Skeletal muscle tissue (tissue), 4 donors: ENCODE data around the gene TPM4. TPM values are rescaled to one million over a fixed set of nuclear protein-coding genes. Genes with fewer than 3 reads are reported as not detected.

Experiments used
- H3K27ac ChIP-seq: one replicate; pipeline ENCODE4 v1.7.0; 2013; ENCODE audit warnings: mild to moderate bottlenecking, low read depth, low read length, inconsistent platforms
- H3K27me3 ChIP-seq, 3 donors: one replicate each; pipeline ENCODE4 v1.7.0; 2013; ENCODE audit warnings: low read length in 3 of 3; ENCODE audit not compliant: control insufficient read depth in 3 of 3, insufficient read depth in 3 of 3
- H3K36me3 ChIP-seq, 3 donors: one replicate each; pipeline ENCODE4 v1.7.0; 2013; ENCODE audit warnings: low read length in 3 of 3; ENCODE audit not compliant: control insufficient read depth in 3 of 3, insufficient read depth in 3 of 3
- H3K4me1 ChIP-seq, 3 donors: one replicate each; pipeline ENCODE4 v1.7.0; 2013; ENCODE audit warnings: low read length in 3 of 3, mild to moderate bottlenecking in 3 of 3; ENCODE audit not compliant: control insufficient read depth in 3 of 3, insufficient read depth in 3 of 3
- H3K4me3 ChIP-seq, 3 donors: one replicate each; pipeline ENCODE4 v1.7.0; 2013; ENCODE audit warnings: low read length in 3 of 3
- H3K9ac ChIP-seq, 3 donors: one replicate each; pipeline ENCODE4 v1.7.0; 2013; ENCODE audit warnings: low read length in 3 of 3, mild to moderate bottlenecking in 3 of 3, moderate library complexity in 2 of 3, low read depth in 1 of 3
- H3K9me3 ChIP-seq, 3 donors: one replicate each; pipeline ENCODE4 v1.7.0; 2013; ENCODE audit warnings: low read length in 3 of 3; ENCODE audit not compliant: control insufficient read depth in 3 of 3
- total RNA-seq: library from RNA; depleted of rRNA; stranded (reverse); fragments of >200 nt; gene quantifications from one replicate; pipeline ENCODE4 v1.2.3, GENCODE V29; 2014
- donor health status: Osteomylitis.

TPM4 gene
- total RNA-seq, 1 donor from 2014 or later: 122 TPM

DNA sequence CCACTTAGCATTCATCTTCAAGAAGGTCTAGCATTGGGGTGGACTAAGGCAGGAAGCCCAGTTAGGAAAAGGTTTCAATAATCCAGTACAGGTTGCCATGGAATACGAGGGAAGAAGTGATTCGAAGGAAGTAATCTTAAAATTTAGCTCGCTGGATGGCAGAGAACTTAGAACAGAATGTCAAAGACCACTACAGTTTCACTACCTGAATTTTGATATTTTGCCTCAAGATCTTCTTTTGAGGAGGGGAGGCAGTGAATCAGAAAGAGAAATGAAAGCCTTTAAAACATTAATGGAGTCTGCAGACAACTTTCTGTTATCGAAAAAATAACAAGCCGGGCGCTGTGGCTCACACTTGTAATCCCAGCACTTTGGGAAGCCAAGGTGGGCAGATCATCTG is 28.4 kb downstream of the TPM4 start:
- Histone ChIP-seq H3K9me3 (no peaks in the 10 kb centered on the region), H3K4me3 (no peak overlapping the region), H3K36me3 (peaks cover 2 to 17% (median 13%) of the 10 kb centered on the region in 3 donors), H3K27me3 (no peaks in the 10 kb centered on the region), H3K9ac (no peak overlapping the region), H3K27ac (no peak overlapping the region), H3K4me1 (no peaks in the 10 kb centered on the region)

DNA sequence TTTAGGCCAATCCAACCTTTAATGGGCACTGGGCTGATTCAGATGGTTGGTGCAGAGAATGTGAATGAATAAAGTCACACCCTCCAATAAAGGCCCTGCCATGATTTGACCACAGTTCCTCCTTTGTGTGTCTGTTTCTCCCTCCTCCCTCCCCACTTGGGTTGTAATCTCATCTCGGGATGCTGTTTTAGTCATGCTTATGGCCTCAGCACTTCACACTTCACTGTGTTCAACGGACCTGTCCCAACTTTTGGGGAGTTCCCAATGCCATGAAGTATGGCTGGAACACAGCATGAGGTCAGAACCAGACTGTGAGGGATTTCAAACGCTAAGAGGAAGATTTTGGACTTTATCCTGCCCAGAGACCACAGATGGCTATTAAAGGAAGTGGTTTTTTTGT is 29.8 kb downstream of the TPM4 start:
- Histone ChIP-seq H3K27me3 (no peaks in the 10 kb centered on the region), H3K9ac (no peak overlapping the region), H3K36me3 (peaks cover 0 to 11% (median 9%) of the 10 kb centered on the region in 3 donors)

DNA sequence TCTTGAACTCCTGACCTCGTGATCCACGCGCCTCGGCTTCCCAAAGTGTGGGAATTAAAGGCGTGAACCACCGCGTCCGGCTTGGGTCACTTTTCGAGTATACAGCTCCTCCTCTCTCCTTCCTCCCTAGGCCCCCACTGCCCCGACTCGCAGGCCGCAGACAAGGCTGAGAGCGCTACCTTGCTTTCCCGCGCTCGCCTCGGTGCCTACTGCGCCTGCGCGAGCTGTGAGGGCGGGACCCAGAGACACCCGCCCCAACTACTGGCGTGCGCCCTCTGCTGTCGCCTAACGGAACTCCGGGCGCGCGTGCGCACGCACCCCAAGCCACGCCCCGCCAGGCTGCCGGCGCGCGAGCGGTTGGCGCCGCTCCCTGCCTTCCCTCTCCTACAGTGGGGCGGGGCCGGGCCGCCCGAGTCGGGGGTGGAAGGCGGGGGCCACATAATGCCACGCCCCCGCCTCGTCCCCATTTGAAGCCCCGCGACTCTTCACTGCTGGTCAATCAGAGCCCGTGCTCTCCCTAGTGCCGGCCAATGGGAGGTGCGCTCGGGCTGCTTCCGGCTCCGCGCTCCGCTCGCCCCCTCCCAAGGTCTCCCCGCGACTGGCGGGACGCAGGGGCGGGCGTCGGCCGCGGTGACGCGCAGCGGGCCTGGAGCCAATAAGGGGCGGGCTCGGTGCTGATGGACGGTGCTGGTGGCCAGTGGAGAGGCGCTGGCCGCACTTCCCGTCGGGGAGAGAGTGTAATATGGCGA is 35.0 kb downstream of the TPM4 start, which contains the start of gene RAB8A:
RAB8A (plus strand) TSS at position 730 of the 749 bp plus-strand sequence; CDS start at position 743, 13 bp downstream.
- H3K4me3 ChIP-seq: peak within 1 kb of the TSS; percentile 83 to 95 (median 93)
- no peaks in the 10 kb centered on the region for H3K9me3 ChIP-seq
- peak within 1 kb of the TSS; percentile 88 to 99 (median 98) for H3K9ac ChIP-seq
- peaks cover 11 to 30% (median 27%) of the 10 kb centered on the region in 3 donors for H3K4me1 ChIP-seq
- H3K36me3 ChIP-seq: peaks cover 0 to 11% (median 3%) of the 10 kb centered on the region in 3 donors
- peak within 1 kb of the TSS; percentile 97 for H3K27ac ChIP-seq
- H3K27me3 ChIP-seq: no peaks in the 10 kb centered on the region

More for the DNA sequence above, 29.8 kb downstream of the TPM4 start:
- H3K27ac ChIP-seq: no peak overlapping the region
- no peaks in the 10 kb centered on the region for H3K9me3 ChIP-seq
- H3K4me3 ChIP-seq: no peak overlapping the region
- H3K4me1 ChIP-seq: peaks cover 0 to 2% (median 0%) of the 10 kb centered on the region in 3 donors

DNA sequence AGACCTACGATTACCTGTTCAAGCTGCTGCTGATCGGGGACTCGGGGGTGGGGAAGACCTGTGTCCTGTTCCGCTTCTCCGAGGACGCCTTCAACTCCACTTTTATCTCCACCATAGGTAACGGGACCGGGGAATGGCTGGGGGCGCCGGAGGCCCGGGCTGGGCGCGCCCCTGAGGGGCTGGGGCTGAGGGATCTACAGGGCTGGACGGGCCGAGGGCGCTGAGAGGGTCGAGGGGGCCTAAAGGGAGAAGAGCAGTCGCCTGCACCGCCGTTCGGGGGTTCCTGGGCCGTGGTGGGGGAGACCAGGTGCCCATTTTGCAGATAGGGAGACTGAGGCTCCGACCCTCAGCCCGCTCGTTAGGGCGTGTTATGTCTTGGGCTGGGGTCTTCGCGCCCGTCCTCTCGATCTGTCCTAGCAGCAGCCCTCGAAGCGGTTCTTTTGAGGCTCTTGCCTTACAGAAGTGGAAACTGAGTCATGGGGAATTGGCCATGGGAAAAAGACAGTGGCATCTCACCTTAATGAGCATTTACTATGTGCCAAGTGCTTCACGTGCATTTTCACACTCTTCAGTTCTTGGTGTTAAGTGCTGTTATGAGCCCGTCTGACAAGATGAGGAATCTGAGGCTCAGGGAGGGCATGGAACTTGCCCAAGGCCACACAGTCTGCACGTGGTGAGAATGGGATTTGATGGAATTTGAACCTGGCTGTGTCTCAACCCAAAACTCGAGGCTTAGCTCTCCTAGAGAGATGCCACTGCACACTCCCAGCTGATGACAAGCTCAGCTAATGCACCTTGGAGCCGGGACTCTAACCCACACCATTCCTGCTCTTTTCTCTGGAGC is 35.8 kb downstream of the TPM4 start:
- Histone ChIP-seq H3K9ac (peak overlapping the region; percentile 88 to 99 (median 98)), H3K9me3 (no peaks in the 10 kb centered on the region), H3K4me1 (peaks cover 11 to 32% (median 27%) of the 10 kb centered on the region in 3 donors), H3K4me3 (peak overlapping the region; percentile 83 to 95 (median 93)), H3K27me3 (no peaks in the 10 kb centered on the region), H3K27ac (peak overlapping the region; percentile 97), H3K36me3 (peaks cover 0 to 11% (median 3%) of the 10 kb centered on the region in 3 donors)

DNA sequence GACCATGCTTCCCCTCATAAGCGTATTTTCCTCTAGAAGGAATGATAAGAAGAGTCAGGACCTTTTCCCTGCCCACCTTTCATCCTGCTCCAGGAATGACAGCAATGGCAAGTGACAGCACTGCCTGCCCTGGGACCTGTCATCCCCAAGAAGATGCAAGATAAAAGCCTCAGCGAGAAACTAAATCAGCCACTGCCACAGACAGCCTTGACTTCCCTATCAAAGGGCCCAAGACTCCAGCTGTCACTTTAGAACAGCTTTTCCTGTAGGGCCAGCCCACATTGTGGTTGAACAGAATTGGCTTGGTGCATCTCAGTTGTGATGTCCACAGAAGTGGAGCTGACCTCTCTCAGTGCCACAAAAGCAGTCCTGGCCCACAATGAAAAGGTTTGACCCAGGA is 36.5 kb downstream of the TPM4 start:
- Histone ChIP-seq H3K4me1 (peaks cover 11 to 33% (median 27%) of the 10 kb centered on the region in 3 donors), H3K36me3 (peaks cover under 1 to 11% (median 4%) of the 10 kb centered on the region in 3 donors), H3K27me3 (no peaks in the 10 kb centered on the region), H3K4me3 (peak overlapping the region; percentile 83 to 95 (median 93)), H3K9me3 (no peaks in the 10 kb centered on the region), H3K9ac (peak overlapping the region in 2 of 3 donors; percentile 34 to 98), H3K27ac (no peak overlapping the region)

DNA sequence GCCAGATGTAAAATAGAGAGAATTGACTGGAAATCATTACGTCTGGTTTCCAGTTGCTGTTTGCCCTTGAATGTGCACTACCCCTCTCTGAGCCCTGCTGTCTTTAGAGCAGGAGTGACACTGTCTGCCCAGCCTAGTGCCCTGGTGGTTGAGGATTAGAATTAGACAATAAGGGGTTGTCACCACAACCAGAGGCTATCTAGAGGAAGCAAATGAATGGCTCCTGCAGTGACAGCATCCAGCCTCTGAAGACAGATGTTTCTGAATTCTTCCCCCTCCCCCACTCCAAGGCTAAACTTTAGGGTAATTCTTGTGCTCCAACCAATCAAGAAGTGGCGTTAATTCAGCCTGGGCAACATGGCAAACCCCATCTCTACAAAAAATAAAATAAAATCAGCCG is 37.4 kb downstream of the TPM4 start:
- H3K4me3 ChIP-seq: no peak overlapping the region
- H3K27me3 ChIP-seq: no peaks in the 10 kb centered on the region
- no peak overlapping the region for H3K27ac ChIP-seq
- H3K9ac ChIP-seq: no peak overlapping the region
- peaks cover 11 to 38% (median 27%) of the 10 kb centered on the region in 3 donors for H3K4me1 ChIP-seq
- H3K36me3 ChIP-seq: peaks cover 10 to 18% (median 14%) of the 10 kb centered on the region in 3 donors
- H3K9me3 ChIP-seq: no peaks in the 10 kb centered on the region

DNA sequence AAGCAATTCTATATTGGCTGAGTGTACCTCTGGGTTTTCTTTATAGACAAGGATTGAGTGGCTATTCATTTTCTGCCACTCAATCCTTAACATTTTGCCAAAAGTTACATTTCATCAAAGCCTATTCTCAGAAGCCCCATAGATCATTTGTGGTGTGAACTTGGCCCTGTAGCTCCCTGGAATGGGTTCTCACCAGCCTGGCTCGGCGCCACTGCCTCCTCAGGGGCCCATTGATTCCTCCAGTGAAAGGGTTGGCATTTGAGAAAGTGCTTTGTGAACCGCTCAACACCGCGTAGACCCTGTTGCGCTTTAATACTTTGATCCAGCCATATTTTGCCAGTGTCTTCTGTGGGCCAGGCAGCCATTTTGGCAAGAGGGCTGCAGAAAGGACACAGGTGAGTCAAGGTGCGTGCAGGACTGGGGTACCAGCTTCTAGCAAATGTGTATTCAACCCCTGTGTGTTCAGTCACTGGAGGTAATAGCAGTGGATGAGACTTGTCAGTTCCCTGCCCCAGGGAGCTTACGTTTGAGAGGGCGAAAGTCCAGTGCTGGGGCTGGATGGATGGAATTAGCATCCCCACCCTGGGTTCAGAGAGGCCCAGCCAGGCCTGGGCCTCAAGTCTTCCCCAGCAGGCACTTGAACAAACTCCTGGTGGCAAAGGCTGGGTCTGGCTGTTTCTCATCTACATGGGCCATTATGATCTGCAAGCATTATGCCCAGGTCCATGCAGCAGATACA is 39.2 kb downstream of the TPM4 start:
- no peaks in the 10 kb centered on the region for H3K9me3 ChIP-seq
- no peaks in the 10 kb centered on the region for H3K27me3 ChIP-seq
- no peak overlapping the region for H3K4me3 ChIP-seq
- H3K4me1 ChIP-seq: peaks cover 11 to 38% (median 27%) of the 10 kb centered on the region in 3 donors
- peak overlapping the region in 1 of 3 donors; percentile 33 for H3K9ac ChIP-seq
- peaks cover 12 to 23% (median 21%) of the 10 kb centered on the region in 3 donors for H3K36me3 ChIP-seq
- H3K27ac ChIP-seq: no peak overlapping the region

DNA sequence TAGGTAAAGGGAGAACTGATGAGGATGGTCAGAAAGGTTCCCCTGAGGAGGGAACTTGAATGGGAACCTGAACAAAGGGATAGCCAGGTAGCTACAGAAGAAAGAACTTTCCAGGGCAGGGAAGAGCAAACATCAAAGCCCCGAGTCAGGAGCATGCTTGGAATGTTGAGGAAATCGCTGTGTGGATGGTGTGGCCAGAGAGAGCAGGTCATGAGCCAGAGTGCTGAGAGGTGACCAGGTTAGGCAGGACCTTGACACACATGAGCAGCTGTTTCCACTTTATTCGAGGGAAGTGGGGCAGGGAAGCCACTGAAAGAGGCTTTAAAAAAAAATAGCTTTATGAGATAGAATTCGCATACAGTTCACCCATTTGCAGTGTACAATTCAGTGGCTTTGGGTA is 39.8 kb downstream of the TPM4 start:
- peak overlapping the region in 1 of 3 donors; percentile 3 for H3K9ac ChIP-seq
- H3K27ac ChIP-seq: no peak overlapping the region
- H3K27me3 ChIP-seq: no peaks in the 10 kb centered on the region
- H3K4me3 ChIP-seq: no peak overlapping the region
- peaks cover 11 to 38% (median 25%) of the 10 kb centered on the region in 3 donors for H3K4me1 ChIP-seq
- H3K9me3 ChIP-seq: no peaks in the 10 kb centered on the region
- peaks cover 15 to 23% (median 21%) of the 10 kb centered on the region in 3 donors for H3K36me3 ChIP-seq

DNA sequence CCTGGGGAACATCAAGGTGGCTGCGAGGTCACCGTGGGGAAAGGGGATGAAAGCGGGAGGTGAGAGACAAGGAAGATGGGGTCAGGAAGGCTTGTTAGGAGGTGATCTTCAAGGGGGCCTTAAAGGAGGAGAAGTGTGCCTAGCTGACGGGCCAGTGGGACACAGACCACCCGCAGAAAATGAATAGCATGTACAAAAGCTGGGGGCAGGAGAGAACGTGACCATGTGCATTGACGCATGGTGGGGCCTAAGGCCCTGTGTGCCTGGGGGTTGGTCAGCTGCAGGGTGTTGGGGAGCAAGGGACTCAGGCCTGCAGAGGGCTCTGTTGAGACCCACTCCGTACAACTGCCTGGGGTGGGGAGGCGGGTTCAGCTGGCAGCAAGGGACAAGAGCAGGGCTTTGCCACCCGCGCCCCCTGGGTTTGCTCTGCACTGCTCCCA is 41.3 kb downstream of the TPM4 start:
- Histone ChIP-seq H3K27me3 (no peaks in the 10 kb centered on the region), H3K9me3 (no peaks in the 10 kb centered on the region), H3K4me3 (no peak overlapping the region), H3K27ac (no peak overlapping the region), H3K36me3 (peaks cover 30 to 39% (median 35%) of the 10 kb centered on the region in 3 donors), H3K4me1 (peaks cover 4 to 29% (median 18%) of the 10 kb centered on the region in 3 donors), H3K9ac (no peak overlapping the region)
